ENCODE measurements around the gene PSMB7. TPM values are rescaled to one million over a fixed set of nuclear protein-coding genes. Genes with fewer than 3 reads are reported as not detected.

The PSMB7 gene
- total RNA-seq, 2 donors from 2014 or later: 145 to 147 TPM

DNA sequence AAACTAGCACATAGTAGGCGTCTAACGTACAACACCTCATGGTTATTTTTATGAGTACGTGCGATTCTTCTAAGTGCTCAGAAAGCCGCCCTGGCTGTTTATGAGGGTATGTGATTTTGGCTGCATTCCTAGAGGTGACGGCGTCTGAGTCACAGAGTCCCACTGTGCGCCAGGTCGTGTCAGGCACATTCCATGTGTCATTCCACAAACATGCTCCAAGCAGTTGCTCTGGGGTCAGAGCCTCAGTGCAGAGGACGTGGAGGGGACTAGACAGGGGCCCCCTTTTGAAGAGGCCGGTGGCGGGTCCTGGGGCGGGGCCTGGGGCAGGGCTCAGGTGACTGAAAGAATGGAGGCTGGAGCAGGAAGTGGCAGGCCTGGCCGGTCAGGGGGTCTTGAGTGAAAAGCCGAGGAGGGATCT is 105.6 kb downstream of the PSMB7 start:
- Mint-ChIP-seq H3K4me1 (ENCODE audit: low read depth in 2 of 2) (peaks cover 10 to 17% of the 10 kb centered on the region in 2 donors), H3K27me3 (no peaks in the 10 kb centered on the region), H3K4me3 (no peak overlapping the region), H3K36me3 (no peaks in the 10 kb centered on the region), H3K27ac (no peak overlapping the region), H3K9me3 (no peaks in the 10 kb centered on the region)
- DNase-seq (ENCODE audit: low spot score): no peak
- no peak for ATAC-seq

DNA sequence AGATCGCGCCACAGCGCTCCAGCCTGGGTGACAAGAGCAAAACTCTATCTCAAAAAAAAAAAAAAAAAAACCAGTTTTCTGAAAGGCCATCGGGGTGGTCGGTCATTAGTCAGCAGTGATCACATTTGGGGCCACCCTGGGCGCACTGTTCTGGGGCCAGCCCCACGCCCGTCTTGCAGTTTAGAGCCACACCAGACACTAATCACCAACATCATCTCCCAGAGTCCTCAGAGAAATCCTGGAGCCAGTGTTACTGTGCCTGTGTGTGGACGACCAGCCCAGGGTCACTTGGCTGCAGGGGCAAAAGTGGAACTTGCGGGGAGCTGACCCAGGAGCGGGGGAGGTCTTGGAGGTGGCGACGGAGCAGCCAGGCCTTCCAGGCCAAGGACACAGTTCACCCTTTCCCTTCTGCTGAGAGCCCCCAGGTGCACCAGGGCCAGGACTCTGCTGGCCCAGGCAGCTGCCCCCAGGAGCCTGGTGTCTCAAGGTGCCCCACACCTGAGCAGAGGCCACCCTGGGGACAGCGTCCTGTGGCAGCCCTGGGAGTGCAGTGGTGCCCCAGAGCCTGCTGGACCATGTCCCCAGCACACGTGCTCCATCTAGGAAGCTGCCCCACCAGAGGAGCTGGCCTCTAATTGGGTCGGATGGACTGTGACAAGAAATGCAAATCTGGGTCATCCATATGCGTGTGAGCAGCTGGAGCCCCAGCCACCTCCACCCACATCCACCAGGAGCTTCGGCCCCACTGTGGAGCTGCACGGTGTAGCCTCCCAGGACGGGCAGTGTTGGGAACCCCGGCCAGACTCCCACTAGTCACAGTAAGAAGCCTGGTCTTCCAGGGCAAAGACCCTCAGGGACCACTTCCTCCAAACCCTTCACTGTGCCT is 106.4 kb downstream of the PSMB7 start:
- Mint-ChIP-seq H3K4me3 (no peak overlapping the region), H3K9me3 (no peaks in the 10 kb centered on the region), H3K27ac (no peak overlapping the region), H3K36me3 (no peaks in the 10 kb centered on the region), H3K27me3 (no peaks in the 10 kb centered on the region), H3K4me1 (ENCODE audit: low read depth in 2 of 2) (peaks cover 10 to 17% of the 10 kb centered on the region in 2 donors)
- DNase-seq (ENCODE audit: low spot score): no peak
- peak in 1 of 2 donors; percentile 18 for ATAC-seq

DNA sequence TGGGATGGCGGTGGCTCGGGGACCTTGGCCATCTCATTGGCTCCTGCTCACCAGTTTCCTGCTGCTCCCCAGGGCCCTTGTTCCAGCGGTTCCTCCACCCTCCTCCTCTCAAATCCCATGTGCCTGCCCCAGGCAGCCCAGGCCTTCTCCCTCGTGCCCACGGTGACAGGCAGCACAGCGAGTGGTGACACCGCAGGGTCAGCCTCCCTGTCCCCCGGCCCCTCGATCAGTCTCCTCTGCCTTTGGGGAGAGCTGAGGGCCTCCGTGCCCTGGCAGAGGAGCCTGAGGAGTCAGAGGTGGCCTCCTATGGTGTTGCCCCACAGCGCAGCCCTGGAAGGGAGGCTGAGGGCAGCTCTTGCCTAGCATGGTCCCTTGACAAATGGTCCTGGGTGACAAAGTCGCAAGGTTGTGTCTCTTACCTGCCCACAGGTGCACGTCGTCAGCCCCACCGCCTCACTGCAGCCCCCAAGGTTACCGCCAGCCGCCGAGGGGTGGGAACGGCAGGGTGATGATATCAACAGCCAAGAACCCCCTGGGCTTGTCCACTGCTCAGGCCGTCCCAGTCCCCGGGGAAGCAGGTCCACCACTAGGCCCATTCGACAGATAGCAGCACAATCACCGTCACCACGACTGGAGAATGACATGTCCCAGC is 107.7 kb downstream of the PSMB7 start:
- H3K4me3 Mint-ChIP-seq: no peak overlapping the region
- H3K4me1 Mint-ChIP-seq (ENCODE audit: low read depth in 2 of 2): peaks cover 10 to 18% of the 10 kb centered on the region in 2 donors
- H3K27ac Mint-ChIP-seq: no peak overlapping the region
- no peaks in the 10 kb centered on the region for H3K36me3 Mint-ChIP-seq
- ATAC-seq (no peak), DNase-seq (ENCODE audit: low spot score) (no peak)
- no peaks in the 10 kb centered on the region for H3K27me3 Mint-ChIP-seq
- no peaks in the 10 kb centered on the region for H3K9me3 Mint-ChIP-seq

DNA sequence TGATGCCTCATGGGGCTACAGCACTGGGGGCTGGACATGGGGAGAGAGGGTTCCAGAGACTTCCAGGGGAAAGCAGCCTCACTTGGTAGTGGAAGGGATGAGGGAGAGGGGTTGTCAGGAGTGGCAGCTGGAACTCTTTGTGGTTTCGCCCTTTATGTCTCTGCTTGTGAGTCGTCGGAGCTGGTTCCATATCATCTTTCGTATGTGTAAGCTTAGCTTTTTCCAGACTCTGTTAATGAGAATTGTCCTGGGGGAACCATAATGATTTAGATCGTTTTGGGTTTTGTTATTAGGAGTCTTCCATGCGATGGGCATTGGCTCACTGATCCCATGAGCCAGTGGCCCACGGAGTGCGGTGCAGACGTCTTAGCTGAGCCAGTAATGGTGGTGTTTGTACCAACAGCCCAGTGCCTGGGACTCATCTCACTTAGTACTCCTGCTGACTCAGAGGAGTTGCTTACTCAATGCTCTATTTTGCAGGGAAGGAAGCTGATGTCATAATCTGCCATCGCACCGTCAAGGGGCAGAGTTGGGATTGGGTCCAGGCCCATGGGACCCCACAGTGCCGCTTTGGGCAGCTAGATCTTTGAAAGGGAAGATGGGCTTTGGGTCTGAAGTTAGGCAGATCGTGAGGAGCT is 109.0 kb downstream of the PSMB7 start:
- H3K36me3 Mint-ChIP-seq: no peaks in the 10 kb centered on the region
- H3K27ac Mint-ChIP-seq: peak overlapping the region in 1 of 2 donors; percentile 64
- ATAC-seq (peak in 1 of 2 donors; percentile 65), DNase-seq (ENCODE audit: low spot score) (no peak)
- peaks cover 10 to 14% of the 10 kb centered on the region in 2 donors for H3K4me1 Mint-ChIP-seq (ENCODE audit: low read depth in 2 of 2)
- H3K27me3 Mint-ChIP-seq: no peaks in the 10 kb centered on the region
- no peak overlapping the region for H3K4me3 Mint-ChIP-seq
- H3K9me3 Mint-ChIP-seq: no peaks in the 10 kb centered on the region

DNA sequence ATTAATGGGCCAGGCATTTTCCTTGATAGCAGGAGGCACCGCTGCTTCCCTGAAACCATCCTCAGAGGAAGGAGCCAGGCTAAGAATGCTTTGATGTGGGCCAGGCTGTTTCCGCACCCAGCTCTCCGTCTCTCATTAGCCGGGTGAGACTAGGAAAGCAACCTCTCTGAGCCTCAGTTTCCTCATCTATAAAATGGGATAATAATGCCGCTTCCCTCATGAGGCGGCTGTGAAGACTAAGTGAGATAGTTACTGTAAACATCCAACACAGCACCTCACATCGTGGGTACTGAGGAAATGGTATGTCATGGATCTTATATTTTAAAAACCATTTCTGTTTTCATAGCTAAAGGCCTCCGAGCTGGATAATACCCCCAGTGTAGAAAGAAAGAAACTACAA is 111.0 kb downstream of the PSMB7 start:
- Mint-ChIP-seq H3K4me1 (ENCODE audit: low read depth in 2 of 2) (peaks cover 13 to 27% of the 10 kb centered on the region in 2 donors), H3K36me3 (no peaks in the 10 kb centered on the region)

DNA sequence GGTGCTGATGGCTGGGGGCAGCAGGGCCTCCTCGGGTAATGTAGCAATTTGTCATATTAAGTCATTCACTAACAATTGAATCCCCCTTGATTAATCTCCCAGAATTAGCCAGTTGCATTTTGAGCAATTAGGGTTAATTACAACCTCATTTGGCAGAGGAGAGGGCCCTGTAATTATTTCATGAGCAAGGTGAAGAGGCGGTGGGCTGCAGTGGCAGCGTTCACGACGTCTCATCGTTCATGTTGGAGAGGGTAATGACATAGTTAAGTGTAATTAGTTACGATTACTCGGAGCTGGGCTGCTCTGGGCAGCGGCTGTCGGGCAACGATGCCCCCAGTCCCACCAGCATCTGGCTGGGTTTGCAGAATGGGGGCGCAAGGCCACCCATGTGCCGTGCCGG is 111.5 kb downstream of the PSMB7 start:
- DNase-seq (ENCODE audit: low spot score) (no peak), ATAC-seq (no peak)
- Mint-ChIP-seq H3K36me3 (no peaks in the 10 kb centered on the region), H3K4me3 (no peak overlapping the region), H3K4me1 (ENCODE audit: low read depth in 2 of 2) (peaks cover 15 to 29% of the 10 kb centered on the region in 2 donors), H3K27me3 (no peaks in the 10 kb centered on the region), H3K27ac (no peak overlapping the region), H3K9me3 (no peaks in the 10 kb centered on the region)

More for the DNA sequence above, 111.0 kb downstream of the PSMB7 start:
- no peaks in the 10 kb centered on the region for H3K9me3 Mint-ChIP-seq
- no peaks in the 10 kb centered on the region for H3K27me3 Mint-ChIP-seq
- ATAC-seq: no peak
- H3K4me3 Mint-ChIP-seq: no peak overlapping the region
- DNase-seq (ENCODE audit: low spot score): no peak
- H3K27ac Mint-ChIP-seq: no peak overlapping the region

Other genes starting within 250 kb of the PSMB7 start
- 10 to 100 TPM; 11.4 to 38.7 TPM for gene NEK6, start 157.5 kb downstream of the PSMB7 start, total RNA-seq
- not detected for gene ADGRD2, start 35.0 kb upstream of the PSMB7 start, total RNA-seq
- not detected for gene NR5A1, start 92.0 kb upstream of the PSMB7 start, total RNA-seq